Measurements from ENCODE around the gene MRPL24. TPM values are rescaled to one million over a fixed set of nuclear protein-coding genes. Genes with fewer than 3 reads are reported as not detected.

The MRPL24 gene
- total and polyA plus RNA-seq, 2 of the 8 experiments (the other 6 are each of a cell fraction or from before 2014, with no cell fraction given): 29.7 to 35.2 TPM

GRCh38 chr1:156789621-156790318 lies 48.9 kb upstream of the MRPL24 start:
- Histone ChIP-seq H2BK120ac (replicated peaks; ENCODE audit: low read depth, low read length) (no peak overlapping the region), H3K23ac (ENCODE audit: insufficient read length) (no peak overlapping the region), H3K4me1 (replicated peaks in 1 of 4; ENCODE audit: control insufficient read depth in 3 of 4, insufficient read depth in 4 of 4, low read length in 3 of 4) (no peaks in the 10 kb centered on the region), H3K27me3 (replicated peaks in 1 of 4; ENCODE audit: control insufficient read depth in 3 of 4, extremely low read depth in 1 of 4, insufficient read depth in 3 of 4, low read length in 3 of 4) (no peaks in the 10 kb centered on the region), H3K4me2 (ENCODE audit: insufficient read depth in 1 of 2, low read depth in 2 of 2, low read length in 2 of 2) (no peak overlapping the region), H4K91ac (replicated peaks; ENCODE audit: insufficient read length, low read length) (no peak overlapping the region), H3K36me3 (ENCODE audit: control insufficient read depth in 2 of 4, insufficient read depth in 4 of 4, low read length in 3 of 4) (peaks cover 25 to 68% (median 50%) of the 10 kb centered on the region in 4 experiments), H3K14ac (ENCODE audit: insufficient read length) (no peak overlapping the region), H2AK5ac (ENCODE audit: low read depth, low read length) (no peak overlapping the region), H3K4ac (replicated peaks; ENCODE audit: insufficient read length, low read depth, low read length) (no peak overlapping the region), H3K79me2 (ENCODE audit: control insufficient read depth in 1 of 2, insufficient read depth in 2 of 2, low read length in 2 of 2) (no peaks in the 10 kb centered on the region; a peak in 1 of 4 replicates), H4K5ac (ENCODE audit: insufficient read length, low read depth, low read length) (no peak overlapping the region), H3K9ac (replicated peaks in 1 of 4; ENCODE audit: extremely low read depth in 1 of 4, low read depth in 3 of 4, low read length in 3 of 4) (no peak overlapping the region), H3K23me2 (ENCODE audit: low read depth, low read length) (0 out of 2 replicates have a peak, but pooled peaks cover 2% of the 10 kb centered on the region), H2BK12ac (ENCODE audit: low read depth, low read length) (no peak overlapping the region), H3K27ac (ENCODE audit: low read depth, low read length) (no peak overlapping the region), H3K4me3 (ENCODE audit: extremely low read depth in 1 of 4, insufficient read depth in 2 of 4, low read depth in 3 of 4, low read length in 4 of 4) (no peak overlapping the region), H2BK5ac (ENCODE audit: low read depth, low read length) (no peak overlapping the region), H3K56ac (replicated peaks; ENCODE audit: insufficient read length, low read depth, low read length) (no peak overlapping the region), H3K9me3 (ENCODE audit: insufficient read depth in 2 of 2, low read depth in 1 of 2, low read length in 1 of 2) (no peaks in the 10 kb centered on the region), H2BK20ac (ENCODE audit: low read length) (no peak overlapping the region), H3K79me1 (ENCODE audit: low read depth, low read length) (peaks cover 3% of the 10 kb centered on the region), H2BK15ac (ENCODE audit: low read length) (no peak overlapping the region), H2AFZ (ENCODE audit: low read length) (no peak overlapping the region), H4K20me1 (replicated peaks in 1 of 2; ENCODE audit: control insufficient read depth in 1 of 2, insufficient read depth in 2 of 2, low read length in 2 of 2) (peaks cover 2 to 12% of the 10 kb centered on the region in 2 experiments), H4K8ac (ENCODE audit: extremely low read depth, insufficient read depth, low read length) (no peak overlapping the region), H3K18ac (ENCODE audit: extremely low read depth, low read length) (no peak overlapping the region)
- FAIRE-seq (no peak), DNase-seq (ENCODE audit: low read depth in 1 of 2, low spot score in 2 of 2) (no peak)
- ChIA-PET POLR2A (ENCODE audit: partially characterized antibody) (interaction anchor here (0.6 to 0.8 kb wide), 3 partner anchors 16 to 78 kb away, joined by 3 to 4 read pairs (median 4); no protein-coding TSS in a partner anchor), CTCF (ENCODE audit: partially characterized antibody) (interaction anchor here (0.7 to 31.8 kb wide), 12 partner anchors 8 to 204 kb away, joined by 3 to 491 read pairs (median 6); no protein-coding TSS in a partner anchor)
- 94% methylated on average over 4 of the region's 4 CpGs; no CpG with 5 or more reads in 1 of the 2 experiments for WGBS, 2 experiments (ENCODE audit: extremely low coverage in 1 of 2, insufficient coverage in 1 of 2, insufficient read length in 1 of 2, insufficient replicate concordance in 2 of 2, low coverage in 1 of 2, low lambda C conversion rate in 2 of 2, missing lambda C conversion rate in 1 of 2)
- TF ChIP-seq KDM5A (IDR thresholded peaks at IDR 0.05; ENCODE audit: low read length) (no peak), EP300 (IDR thresholded peaks at IDR 0.05; ENCODE audit: borderline replicate concordance in 1 of 2, low read depth in 2 of 2, low read length in 2 of 2) (no peak), CREB1 (IDR thresholded peaks at IDR 0.05) (no peak), CTCF (IDR thresholded peaks at IDR 0.05; ENCODE audit: control extremely low read depth in 1 of 3, insufficient read depth in 1 of 3, low read depth in 1 of 3, low read length in 3 of 3) (no peak), SP4 (IDR thresholded peaks at IDR 0.05; ENCODE audit: low read length) (no peak), FOSL1 (IDR thresholded peaks at IDR 0.05; ENCODE audit: insufficient read depth, low read depth, low read length) (no peak), RFX5 (IDR thresholded peaks at IDR 0.05; ENCODE audit: borderline replicate concordance, low read depth, low read length) (no peak), SIN3A (conservative IDR thresholded peaks at IDR 0.05 in 1 of 2, IDR thresholded peaks at IDR 0.05 in 1 of 2; ENCODE audit: low read depth in 1 of 2, low read length in 2 of 2) (no peak)
- TF ChIP-seq, protein P1, sequence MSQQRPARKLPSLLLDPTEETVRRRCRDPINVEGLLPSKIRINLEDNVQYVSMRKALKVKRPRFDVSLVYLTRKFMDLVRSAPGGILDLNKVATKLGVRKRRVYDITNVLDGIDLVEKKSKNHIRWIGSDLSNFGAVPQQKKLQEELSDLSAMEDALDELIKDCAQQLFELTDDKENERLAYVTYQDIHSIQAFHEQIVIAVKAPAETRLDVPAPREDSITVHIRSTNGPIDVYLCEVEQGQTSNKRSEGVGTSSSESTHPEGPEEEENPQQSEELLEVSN (IDR thresholded peaks at IDR 0.05): no peak

Measured in H1 (cell line).